Measurements from ENCODE around the gene SLC22A23. TPM values are rescaled to one million over a fixed set of nuclear protein-coding genes. Genes with fewer than 3 reads are reported as not detected.
"Not testable (repeated sequence)": the region's sequence is repeated elsewhere in the genome, so short reads cannot be mapped to it uniquely, and the experiment has no call there.

SLC22A23 gene
- total RNA-seq, 1 experiment from 2014 or later: 2.7 TPM

GRCh38 chr6:3386374-3386857, 70.4 kb downstream of the SLC22A23 start:
- no peak for DNase-seq (ENCODE audit: low read depth)

- DNase-seq (ENCODE audit: low read depth): no peak
These were observed 71.1 kb downstream of the SLC22A23 start for GRCh38 chr6:3385660-3386151.

- DNase-seq (ENCODE audit: low read depth): not testable (repeated sequence)
These were observed 71.7 kb downstream of the SLC22A23 start for GRCh38 chr6:3385181-3385580.

- DNase-seq (ENCODE audit: low read depth): no peak
These were observed 72.4 kb downstream of the SLC22A23 start for GRCh38 chr6:3384241-3385143.

GRCh38 chr6:3383525-3383924, 73.3 kb downstream of the SLC22A23 start:
- DNase-seq (ENCODE audit: low read depth): peak; percentile 80

- DNase-seq (ENCODE audit: low read depth): peak; percentile 78
These were observed 74.2 kb downstream of the SLC22A23 start for GRCh38 chr6:3382326-3383279.

- no peak for DNase-seq (ENCODE audit: low read depth)
These were observed 75.5 kb downstream of the SLC22A23 start for GRCh38 chr6:3381233-3381921.

- no peak for DNase-seq (ENCODE audit: low read depth)
These were observed 76.3 kb downstream of the SLC22A23 start for GRCh38 chr6:3380344-3381232.

- peak; percentile 39 for DNase-seq (ENCODE audit: low read depth)
These were observed 77.3 kb downstream of the SLC22A23 start for GRCh38 chr6:3379482-3380060.

- DNase-seq (ENCODE audit: low read depth): not testable (repeated sequence)
These were observed 78.0 kb downstream of the SLC22A23 start for GRCh38 chr6:3378808-3379207.

- DNase-seq (ENCODE audit: low read depth): not testable (repeated sequence)
These were observed 78.5 kb downstream of the SLC22A23 start for GRCh38 chr6:3378398-3378782.

GRCh38 chr6:3377536-3378397, 79.1 kb downstream of the SLC22A23 start:
- DNase-seq (ENCODE audit: low read depth): no peak

GRCh38 chr6:3376893-3377535, 79.8 kb downstream of the SLC22A23 start:
- no peak for DNase-seq (ENCODE audit: low read depth)

- no peak for DNase-seq (ENCODE audit: low read depth)
These were observed 80.8 kb downstream of the SLC22A23 start for GRCh38 chr6:3376064-3376463.

GRCh38 chr6:3373597-3374203, 83.2 kb downstream of the SLC22A23 start:
- no peak for DNase-seq (ENCODE audit: low read depth)

- DNase-seq (ENCODE audit: low read depth): no peak
These were observed 83.8 kb downstream of the SLC22A23 start for GRCh38 chr6:3372912-3373554.

- DNase-seq (ENCODE audit: low read depth): no peak
These were observed 84.5 kb downstream of the SLC22A23 start for GRCh38 chr6:3372184-3372846.

All from Daoy (cell line).